K562 (cell line): ENCODE results near the gene GPSM3. TPM values are rescaled to one million over a fixed set of nuclear protein-coding genes. Genes with fewer than 3 reads are reported as not detected.
A peak's percentile ranks its signal among the peaks of the same experiment; 100 is the strongest.

ENCODE experiments used
- HMG20A ChIP-seq: fragments of 450-650 bp; formaldehyde crosslinking; conservative IDR thresholded peaks from 2 replicates; pipeline ENCODE4 v1.4.0; 2020; ENCODE audit warnings: mild to moderate bottlenecking, mixed read lengths
- PTRF ChIP-seq: fragments of 450-650 bp; IDR thresholded peaks from 2 replicates; pipeline ENCODE4 v1.6.1; 2016; ENCODE audit warnings: mild to moderate bottlenecking, missing genetic modification characterization, missing compliant biosample characterization
- SMARCA4 ChIP-seq: fragments of 450-650 bp; IDR thresholded peaks from 2 replicates; pipeline ENCODE4 v1.6.1; 2016
- polyA plus RNA-seq, 8 experiments: library from polyadenylated mRNA; depleted of rRNA in 4 of 8; stranded (reverse) in 5 of 8; unstranded in 3 of 8; fragments of >200 nt; fragmentation: Nextera tagmentation in 2 of 8; fragmentation: Illumina TruSeq in 1 of 8; extraction: Ambion mirVana in 2 of 8; extraction: Trizol in 1 of 8; gene quantifications; 2 replicates each; pipeline versions ENCODE4 v1.2.1 to v1.2.3, GENCODE V29; 2011 to 2014; ENCODE audit warnings: inconsistent platforms in 1 of 8, missing spikeins in 1 of 8
- total RNA-seq, 7 experiments: library from RNA; depleted of rRNA in 6 of 7; stranded (reverse); fragments of >200 nt in 6 of 7; fragmentation: Illumina TruSeq in 2 of 7; extraction: Trizol in 2 of 7; gene quantifications; 2 replicates each; pipeline versions ENCODE4 v1.2.1 to v1.2.3, GENCODE V29; 2011 to 2021; ENCODE audit warnings: low replicate concordance in 1 of 7
- TF ChIP-seq, protein P1 (sequence below): sonication (generic); formaldehyde crosslinking; IDR thresholded peaks from 2 replicates; pipeline ENCODE4 v1.8.0; 2022; ENCODE audit warnings: mild to moderate bottlenecking, missing genetic modification reagents
- TF ChIP-seq, protein P2 (sequence below): IDR thresholded peaks from 2 replicates; pipeline ENCODE4 v1.6.1; 2016; ENCODE audit warnings: missing genetic modification characterization, missing compliant biosample characterization
- TF ChIP-seq, protein P3 (sequence below): fragments of 450-650 bp; IDR thresholded peaks from 2 replicates; pipeline ENCODE4 v1.6.1; 2017; ENCODE audit warnings: mild to moderate bottlenecking, moderate library complexity
- TF ChIP-seq, protein P4 (sequence below): fragments of 250-450 bp; sonication (Bioruptor Pico); IDR thresholded peaks from 2 replicates; pipeline ENCODE4 v1.4.0; 2020; ENCODE audit warnings: borderline replicate concordance
- TF ChIP-seq, protein P5 (sequence below), 2 experiments: fragments of 450-650 bp; IDR thresholded peaks; 2 replicates each; pipeline ENCODE4 v1.6.1; 2018; ENCODE audit warnings: mild to moderate bottlenecking in 2 of 2, low read depth in 1 of 2; ENCODE audit not compliant: partially characterized antibody in 2 of 2

The GPSM3 gene
- total and polyA plus RNA-seq, 9 of the 15 experiments (the other 6 are each of a cell fraction or from before 2014, with no cell fraction given): 5.3 to 42.6 (median 24.4) TPM

DNA sequence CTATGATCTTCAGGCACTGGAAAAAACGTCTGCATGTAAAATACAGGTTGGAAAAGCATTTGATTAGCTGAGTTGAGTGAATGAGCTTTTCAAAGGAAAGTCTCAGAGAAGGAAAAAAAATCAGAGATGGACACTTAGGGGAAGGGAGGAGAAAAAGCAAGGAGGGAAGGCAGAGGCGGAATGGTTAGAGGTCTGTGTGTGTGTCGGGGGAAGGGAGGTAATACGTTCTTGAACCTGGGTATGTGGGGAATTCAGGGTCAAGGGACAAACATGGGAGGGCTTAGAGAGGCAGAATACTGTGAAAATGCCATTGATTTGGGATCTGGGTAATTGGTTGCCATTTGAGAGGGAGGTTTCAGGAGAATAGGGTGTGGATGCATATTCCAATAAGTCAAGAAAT is 45.8 kb downstream of the GPSM3 start (continued):
- TF ChIP-seq, protein P1, sequence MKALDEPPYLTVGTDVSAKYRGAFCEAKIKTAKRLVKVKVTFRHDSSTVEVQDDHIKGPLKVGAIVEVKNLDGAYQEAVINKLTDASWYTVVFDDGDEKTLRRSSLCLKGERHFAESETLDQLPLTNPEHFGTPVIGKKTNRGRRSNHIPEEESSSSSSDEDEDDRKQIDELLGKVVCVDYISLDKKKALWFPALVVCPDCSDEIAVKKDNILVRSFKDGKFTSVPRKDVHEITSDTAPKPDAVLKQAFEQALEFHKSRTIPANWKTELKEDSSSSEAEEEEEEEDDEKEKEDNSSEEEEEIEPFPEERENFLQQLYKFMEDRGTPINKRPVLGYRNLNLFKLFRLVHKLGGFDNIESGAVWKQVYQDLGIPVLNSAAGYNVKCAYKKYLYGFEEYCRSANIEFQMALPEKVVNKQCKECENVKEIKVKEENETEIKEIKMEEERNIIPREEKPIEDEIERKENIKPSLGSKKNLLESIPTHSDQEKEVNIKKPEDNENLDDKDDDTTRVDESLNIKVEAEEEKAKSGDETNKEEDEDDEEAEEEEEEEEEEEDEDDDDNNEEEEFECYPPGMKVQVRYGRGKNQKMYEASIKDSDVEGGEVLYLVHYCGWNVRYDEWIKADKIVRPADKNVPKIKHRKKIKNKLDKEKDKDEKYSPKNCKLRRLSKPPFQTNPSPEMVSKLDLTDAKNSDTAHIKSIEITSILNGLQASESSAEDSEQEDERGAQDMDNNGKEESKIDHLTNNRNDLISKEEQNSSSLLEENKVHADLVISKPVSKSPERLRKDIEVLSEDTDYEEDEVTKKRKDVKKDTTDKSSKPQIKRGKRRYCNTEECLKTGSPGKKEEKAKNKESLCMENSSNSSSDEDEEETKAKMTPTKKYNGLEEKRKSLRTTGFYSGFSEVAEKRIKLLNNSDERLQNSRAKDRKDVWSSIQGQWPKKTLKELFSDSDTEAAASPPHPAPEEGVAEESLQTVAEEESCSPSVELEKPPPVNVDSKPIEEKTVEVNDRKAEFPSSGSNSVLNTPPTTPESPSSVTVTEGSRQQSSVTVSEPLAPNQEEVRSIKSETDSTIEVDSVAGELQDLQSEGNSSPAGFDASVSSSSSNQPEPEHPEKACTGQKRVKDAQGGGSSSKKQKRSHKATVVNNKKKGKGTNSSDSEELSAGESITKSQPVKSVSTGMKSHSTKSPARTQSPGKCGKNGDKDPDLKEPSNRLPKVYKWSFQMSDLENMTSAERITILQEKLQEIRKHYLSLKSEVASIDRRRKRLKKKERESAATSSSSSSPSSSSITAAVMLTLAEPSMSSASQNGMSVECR (CRISPR knock-in tag): no peak
- TF ChIP-seq PTRF (no peak), HMG20A (CRISPR knock-in tag) (no peak), SMARCA4 (0 out of 2 replicates have a peak, but pooled peaks have one; percentile 5)
- TF ChIP-seq, protein P2, sequence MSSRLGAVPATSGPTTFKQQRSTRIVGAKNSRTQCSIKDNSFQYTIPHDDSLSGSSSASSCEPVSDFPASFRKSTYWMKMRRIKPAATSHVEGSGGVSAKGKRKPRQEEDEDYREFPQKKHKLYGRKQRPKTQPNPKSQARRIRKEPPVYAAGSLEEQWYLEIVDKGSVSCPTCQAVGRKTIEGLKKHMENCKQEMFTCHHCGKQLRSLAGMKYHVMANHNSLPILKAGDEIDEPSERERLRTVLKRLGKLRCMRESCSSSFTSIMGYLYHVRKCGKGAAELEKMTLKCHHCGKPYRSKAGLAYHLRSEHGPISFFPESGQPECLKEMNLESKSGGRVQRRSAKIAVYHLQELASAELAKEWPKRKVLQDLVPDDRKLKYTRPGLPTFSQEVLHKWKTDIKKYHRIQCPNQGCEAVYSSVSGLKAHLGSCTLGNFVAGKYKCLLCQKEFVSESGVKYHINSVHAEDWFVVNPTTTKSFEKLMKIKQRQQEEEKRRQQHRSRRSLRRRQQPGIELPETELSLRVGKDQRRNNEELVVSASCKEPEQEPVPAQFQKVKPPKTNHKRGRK: 0 out of 2 replicates have a peak, but pooled peaks have one; percentile 13
- TF ChIP-seq, protein P3, sequence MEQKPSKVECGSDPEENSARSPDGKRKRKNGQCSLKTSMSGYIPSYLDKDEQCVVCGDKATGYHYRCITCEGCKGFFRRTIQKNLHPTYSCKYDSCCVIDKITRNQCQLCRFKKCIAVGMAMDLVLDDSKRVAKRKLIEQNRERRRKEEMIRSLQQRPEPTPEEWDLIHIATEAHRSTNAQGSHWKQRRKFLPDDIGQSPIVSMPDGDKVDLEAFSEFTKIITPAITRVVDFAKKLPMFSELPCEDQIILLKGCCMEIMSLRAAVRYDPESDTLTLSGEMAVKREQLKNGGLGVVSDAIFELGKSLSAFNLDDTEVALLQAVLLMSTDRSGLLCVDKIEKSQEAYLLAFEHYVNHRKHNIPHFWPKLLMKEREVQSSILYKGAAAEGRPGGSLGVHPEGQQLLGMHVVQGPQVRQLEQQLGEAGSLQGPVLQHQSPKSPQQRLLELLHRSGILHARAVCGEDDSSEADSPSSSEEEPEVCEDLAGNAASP: no peak
- TF ChIP-seq, protein P4, sequence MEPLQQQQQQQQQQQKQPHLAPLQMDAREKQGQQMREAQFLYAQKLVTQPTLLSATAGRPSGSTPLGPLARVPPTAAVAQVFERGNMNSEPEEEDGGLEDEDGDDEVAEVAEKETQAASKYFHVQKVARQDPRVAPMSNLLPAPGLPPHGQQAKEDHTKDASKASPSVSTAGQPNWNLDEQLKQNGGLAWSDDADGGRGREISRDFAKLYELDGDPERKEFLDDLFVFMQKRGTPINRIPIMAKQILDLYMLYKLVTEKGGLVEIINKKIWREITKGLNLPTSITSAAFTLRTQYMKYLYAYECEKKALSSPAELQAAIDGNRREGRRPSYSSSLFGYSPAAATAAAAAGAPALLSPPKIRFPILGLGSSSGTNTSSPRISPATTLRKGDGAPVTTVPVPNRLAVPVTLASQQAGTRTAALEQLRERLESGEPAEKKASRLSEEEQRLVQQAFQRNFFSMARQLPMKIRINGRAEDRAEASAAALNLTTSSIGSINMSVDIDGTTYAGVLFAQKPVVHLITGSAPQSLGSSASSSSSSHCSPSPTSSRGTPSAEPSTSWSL (CRISPR knock-in tag): no peak
- TF ChIP-seq, protein P5, sequence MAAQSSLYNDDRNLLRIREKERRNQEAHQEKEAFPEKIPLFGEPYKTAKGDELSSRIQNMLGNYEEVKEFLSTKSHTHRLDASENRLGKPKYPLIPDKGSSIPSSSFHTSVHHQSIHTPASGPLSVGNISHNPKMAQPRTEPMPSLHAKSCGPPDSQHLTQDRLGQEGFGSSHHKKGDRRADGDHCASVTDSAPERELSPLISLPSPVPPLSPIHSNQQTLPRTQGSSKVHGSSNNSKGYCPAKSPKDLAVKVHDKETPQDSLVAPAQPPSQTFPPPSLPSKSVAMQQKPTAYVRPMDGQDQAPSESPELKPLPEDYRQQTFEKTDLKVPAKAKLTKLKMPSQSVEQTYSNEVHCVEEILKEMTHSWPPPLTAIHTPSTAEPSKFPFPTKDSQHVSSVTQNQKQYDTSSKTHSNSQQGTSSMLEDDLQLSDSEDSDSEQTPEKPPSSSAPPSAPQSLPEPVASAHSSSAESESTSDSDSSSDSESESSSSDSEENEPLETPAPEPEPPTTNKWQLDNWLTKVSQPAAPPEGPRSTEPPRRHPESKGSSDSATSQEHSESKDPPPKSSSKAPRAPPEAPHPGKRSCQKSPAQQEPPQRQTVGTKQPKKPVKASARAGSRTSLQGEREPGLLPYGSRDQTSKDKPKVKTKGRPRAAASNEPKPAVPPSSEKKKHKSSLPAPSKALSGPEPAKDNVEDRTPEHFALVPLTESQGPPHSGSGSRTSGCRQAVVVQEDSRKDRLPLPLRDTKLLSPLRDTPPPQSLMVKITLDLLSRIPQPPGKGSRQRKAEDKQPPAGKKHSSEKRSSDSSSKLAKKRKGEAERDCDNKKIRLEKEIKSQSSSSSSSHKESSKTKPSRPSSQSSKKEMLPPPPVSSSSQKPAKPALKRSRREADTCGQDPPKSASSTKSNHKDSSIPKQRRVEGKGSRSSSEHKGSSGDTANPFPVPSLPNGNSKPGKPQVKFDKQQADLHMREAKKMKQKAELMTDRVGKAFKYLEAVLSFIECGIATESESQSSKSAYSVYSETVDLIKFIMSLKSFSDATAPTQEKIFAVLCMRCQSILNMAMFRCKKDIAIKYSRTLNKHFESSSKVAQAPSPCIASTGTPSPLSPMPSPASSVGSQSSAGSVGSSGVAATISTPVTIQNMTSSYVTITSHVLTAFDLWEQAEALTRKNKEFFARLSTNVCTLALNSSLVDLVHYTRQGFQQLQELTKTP (IDR thresholded peaks at IDR 0.05; ENCODE audit: low read depth in 1 of 2, partially characterized antibody in 2 of 2): peak in 1 of 2 experiments; percentile 8
